HG03066 (cell line): ENCODE data around the gene KIAA1614.
A peak's percentile ranks its signal among the peaks of the same experiment; 100 is the strongest.
"Not testable (repeated sequence)": the region's sequence is repeated elsewhere in the genome, so short reads cannot be mapped to it uniquely, and the experiment has no call there.

Experiments used
- ATAC-seq: cut with Tn5 transposase; IDR thresholded peaks from one replicate; pipeline ENCODE4 v1.9.1; 2021; ENCODE audit warnings: low read depth; ENCODE audit not compliant: unreplicated experiment

The KIAA1614 gene

DNA sequence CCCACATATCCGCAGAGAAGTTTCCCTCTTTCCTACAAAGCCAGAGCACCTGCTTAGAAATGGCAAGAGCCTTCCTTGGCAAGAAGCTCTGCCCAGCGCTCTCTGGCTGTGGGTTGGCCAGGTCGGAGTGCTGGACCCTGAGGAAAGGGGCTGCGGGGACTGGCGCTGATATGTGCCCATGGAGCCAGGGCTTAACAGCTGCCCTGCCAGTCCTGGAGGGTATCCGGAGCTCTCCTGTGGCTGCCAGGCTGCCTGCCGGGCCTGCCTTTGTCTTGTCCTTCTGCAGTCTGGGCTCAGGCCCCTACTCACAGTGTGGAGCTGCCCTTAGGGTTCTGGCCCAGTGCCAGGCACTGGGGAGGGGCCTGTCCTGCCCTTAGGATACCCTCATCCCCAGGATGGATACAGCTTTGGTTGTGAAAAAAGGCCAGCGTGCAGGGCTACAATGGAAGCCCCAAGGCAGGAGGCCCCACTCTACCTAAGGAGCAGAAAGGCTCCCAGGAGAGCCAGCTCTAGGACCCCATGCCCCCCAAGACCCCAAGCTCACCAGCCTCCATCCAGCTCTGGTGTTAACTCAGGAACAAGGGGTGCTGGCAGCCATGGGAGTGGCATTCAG is 43.4 kb downstream of the KIAA1614 start:
- no peak for ATAC-seq

DNA sequence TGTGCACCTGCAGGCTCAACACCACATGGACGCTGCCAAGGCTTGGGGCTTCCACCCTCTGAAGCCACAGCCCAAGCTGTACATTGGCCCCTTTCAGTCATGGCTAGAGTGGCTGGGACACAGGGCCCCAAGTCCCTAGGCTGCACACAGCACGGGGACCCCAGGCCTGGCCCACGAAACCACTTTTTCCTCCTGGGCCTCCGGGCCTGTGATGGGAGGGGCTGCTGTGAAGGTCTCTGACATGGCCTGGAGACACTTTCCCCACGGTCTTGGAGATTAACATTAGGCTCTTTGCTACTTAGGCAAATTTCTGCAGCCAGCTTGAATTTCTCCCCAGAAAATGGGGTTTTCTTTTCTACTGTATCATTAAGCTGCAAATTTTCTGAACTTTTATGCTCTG is 46.9 kb downstream of the KIAA1614 start:
- ATAC-seq: not testable (repeated sequence)

- no peak for ATAC-seq
Observed at GRCh38 chr1:180961622-180962021, 48.9 kb downstream of the KIAA1614 start.

DNA sequence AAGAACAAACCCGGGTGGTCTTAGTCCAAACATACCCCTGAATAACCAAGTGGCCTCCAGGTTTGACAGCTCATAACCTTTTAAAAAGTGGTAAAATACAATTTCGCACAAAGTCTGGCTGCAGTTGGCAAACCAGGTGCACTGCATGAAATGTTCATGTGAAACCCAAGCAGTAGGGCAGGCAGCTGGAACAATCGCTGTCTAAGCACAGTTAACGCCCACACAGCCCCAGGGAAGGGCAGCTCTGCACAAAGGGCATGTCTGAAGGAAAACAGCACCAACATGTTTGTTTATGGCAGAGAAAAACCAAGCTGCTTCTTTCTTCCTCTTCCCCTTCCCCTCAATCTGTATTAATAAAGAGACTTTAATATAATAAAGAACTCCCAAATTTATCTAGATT is 49.5 kb downstream of the KIAA1614 start:
- no peak for ATAC-seq

DNA sequence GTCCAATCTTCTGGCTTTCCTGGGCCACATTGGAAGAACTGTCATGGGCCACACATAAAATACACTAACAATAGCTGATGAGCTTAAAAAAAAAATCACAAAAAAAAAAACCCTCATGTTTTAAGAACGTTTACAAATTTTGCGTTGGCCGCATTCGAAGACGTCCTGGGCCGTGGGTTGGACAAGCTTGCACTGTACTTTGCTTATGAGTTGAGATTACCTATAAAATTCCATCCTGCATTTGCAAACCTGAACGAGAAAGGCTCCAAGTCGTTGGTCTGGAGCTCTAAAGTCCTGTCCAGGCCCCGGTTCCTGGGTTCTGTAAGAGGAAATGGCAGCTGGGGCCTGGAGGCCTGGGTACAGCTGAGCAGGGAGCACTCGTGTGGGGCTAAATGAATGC is 51.4 kb downstream of the KIAA1614 start:
- ATAC-seq: no peak

DNA sequence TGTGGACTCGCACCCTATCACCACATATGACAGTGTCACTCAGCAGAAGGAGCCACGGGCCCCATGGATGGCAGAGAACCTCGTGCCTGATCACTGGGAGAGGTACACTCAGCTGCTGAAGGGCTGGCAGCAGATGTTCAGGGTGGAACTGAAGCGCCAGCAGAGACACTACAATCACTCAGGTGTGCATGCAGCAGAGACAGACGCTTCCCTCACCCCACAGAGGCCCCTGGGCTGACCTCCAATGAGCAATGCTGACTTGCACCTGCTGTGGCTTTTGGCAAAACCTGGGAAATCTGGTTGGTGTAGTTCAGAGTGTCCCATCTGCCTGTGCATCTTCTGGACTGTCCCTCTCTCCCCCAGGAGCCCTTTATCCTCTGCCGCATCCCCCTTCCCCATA is 51.9 kb downstream of the KIAA1614 start:
- ATAC-seq: no peak

GRCh38 chr1:180966312-180966711 is 53.6 kb downstream of the KIAA1614 start:
- no peak for ATAC-seq

- no peak for ATAC-seq
Observed at GRCh38 chr1:180966744-180967536, 54.2 kb downstream of the KIAA1614 start.

DNA sequence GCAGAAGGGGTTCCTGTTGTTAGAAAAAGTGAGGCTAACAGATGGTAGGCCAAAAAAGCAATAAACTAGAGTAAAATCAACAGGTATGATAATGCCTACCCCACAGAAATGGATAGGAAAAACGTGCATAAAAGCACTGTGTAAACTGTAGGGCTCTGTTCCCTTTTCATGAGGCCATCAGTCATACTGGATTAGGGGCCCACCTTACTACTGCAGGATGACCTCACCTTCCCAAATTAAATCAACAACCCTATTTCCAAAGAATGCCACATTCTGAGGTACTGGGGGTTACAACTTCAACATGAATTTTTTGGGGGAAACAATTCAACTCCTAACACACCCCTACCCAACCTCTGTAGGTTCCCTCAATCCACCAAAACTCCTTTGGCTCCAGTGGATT is 54.9 kb downstream of the KIAA1614 start:
- no peak for ATAC-seq

DNA sequence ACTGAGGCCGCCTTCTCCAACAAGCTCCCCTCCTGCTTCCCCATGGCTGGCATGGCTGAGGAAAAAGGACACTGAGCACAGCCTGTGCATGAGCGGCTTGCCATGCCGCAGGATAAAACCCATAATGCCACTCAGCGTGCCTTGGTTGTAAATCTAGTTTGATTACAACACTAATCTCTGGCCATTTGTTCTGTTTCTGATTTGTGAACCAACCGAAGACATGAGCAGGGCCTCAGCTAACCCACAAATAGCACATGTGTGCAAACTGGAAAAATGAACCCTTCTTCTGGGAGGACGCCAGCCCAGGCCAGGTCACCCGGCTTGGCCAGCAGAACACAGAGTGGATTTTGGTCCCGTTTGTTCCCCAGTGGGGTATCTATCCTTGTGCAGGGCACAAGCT is 56.1 kb downstream of the KIAA1614 start:
- not testable (repeated sequence) for ATAC-seq

GRCh38 chr1:180969434-180969833 is 56.7 kb downstream of the KIAA1614 start:
- no peak for ATAC-seq

DNA sequence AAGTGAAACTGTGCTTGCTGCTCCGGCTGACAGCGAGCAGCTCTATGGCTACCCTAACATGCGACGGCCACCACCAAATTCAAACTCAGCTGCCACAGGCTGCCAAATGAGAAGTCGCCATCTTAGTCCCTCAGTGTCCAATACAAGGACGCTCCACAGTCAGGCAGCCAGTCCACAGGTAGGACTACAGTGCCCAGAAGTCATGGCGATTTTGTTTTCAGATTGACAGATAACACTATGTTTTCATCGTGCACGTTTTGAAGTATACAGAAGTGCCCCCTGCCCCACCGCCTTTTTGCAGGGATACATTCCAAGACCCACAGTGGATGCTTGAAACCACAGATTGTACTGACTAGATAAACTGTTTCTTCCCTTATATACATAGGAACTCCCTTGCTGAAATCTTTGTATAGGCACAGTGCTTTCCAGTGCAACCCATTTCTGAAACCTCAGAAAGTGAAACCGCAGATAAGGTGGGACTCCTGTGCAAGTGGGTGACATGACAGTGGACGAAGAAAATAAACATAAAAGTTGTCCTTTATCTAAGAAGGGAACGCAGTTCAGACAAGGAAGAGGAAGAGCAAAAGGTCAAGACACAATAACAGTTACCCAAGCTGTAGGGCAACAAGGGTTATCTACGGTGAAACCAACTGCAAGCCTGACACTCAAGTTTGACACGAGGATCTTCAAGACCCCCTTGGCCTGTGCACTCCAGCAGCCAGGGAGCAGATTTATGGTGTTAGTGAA is 57.8 kb downstream of the KIAA1614 start:
- ATAC-seq: no peak

- ATAC-seq: no peak
Observed at GRCh38 chr1:180971273-180971997, 58.7 kb downstream of the KIAA1614 start.

DNA sequence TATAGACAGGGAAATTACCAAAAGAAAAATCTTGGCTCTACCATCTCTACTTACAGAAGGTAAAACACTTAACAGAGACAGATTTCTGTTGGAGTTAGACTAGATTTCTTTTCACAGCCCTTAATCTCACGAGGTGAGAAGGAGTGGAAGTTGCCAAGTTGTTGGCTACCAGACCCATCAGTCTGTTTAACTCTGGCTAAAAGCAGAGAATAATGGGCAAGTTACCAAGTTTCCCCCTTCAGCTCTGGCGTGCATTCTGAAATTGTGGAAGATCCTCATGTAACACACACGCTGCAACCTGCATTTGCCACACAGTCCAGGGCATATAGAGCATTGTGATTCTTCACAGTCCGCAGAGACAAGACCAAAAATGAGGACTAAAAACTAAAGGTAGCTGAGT is 60.7 kb downstream of the KIAA1614 start:
- no peak for ATAC-seq

DNA sequence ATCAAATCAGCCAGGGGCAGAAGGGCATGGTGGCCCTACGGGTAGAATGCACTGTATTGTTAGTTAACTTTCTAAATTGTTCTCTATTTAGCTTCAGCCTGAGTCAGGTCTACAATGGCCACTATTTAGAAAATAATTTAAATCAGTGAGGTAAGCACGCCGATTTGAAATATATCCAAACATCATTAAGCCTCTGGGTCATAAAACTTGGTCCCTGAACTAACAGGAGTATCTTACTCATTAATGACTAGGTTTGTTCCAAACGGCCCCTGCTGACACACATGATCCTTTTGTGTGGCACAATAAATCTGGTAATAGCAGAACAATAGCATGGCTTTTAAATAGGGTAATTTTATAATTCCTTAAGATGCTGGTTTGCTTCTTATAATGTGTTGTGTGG is 61.5 kb downstream of the KIAA1614 start:
- no peak for ATAC-seq

- no peak for ATAC-seq
Observed at GRCh38 chr1:180975551-180975950, 62.9 kb downstream of the KIAA1614 start.

GRCh38 chr1:180976191-180976590 is 63.5 kb downstream of the KIAA1614 start:
- no peak for ATAC-seq

- no peak for ATAC-seq
Observed at GRCh38 chr1:180976732-180977357, 64.1 kb downstream of the KIAA1614 start.

DNA sequence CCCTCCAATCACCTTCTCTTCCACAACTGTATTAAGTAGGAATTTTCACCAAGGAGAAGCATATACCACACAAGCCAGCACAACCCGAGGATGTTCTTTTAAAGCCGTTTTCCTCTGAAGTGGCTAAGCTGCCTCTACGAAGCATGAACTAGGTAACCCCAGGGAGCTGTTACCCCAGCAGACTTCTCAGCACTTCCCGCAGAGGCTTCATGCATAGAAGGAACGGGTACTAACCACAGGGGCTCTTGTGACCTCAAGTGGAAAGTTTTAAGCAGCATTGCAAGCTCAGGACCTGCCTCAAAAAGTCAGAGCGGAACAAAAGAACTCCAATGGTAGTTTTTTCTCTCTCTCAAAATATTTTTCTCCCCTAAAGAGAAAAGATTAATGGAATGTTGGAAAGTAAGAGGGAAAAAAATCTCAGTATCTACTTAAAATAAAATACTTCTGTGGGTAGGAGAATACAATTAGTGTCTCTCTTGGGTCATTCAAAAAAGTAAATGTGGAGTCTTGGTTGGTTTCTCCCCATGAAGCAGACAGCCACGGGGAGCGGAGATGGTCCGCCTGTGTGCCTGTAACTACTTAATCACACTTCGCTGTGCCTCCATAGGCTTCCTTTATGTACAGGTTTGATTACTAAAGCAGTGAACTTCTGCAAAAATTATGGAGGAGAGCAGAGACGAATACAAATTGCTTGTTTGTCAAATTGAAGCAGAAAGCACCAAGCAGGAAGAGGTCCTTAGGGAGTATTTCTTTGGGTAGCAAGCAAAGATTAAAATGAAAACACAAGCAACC is 69.1 kb downstream of the KIAA1614 start:
- peak; percentile 89 for ATAC-seq

- no peak for ATAC-seq
Observed at GRCh38 chr1:180982422-180982821, 69.7 kb downstream of the KIAA1614 start.
